Memory B cell (primary cell): ENCODE results near the gene TM7SF2.
A peak's percentile ranks its signal among the peaks of the same experiment; 100 is the strongest.
"Not testable (repeated sequence)": the region's sequence is repeated elsewhere in the genome, so short reads cannot be mapped to it uniquely, and the experiment has no call there.

ENCODE experiments used
- ATAC-seq: fragments of 150-1000 bp; cut with Tn5 transposase; 2 replicates; pipeline ENCODE4 v1.10.0; 2021; ENCODE audit warnings: low read depth, mild to moderate bottlenecking, moderate library complexity
- DNase-seq, 2 donors: peaks; one replicate each; pipeline ENCODE4 v3.0.0; 2022; ENCODE audit warnings: low spot score in 2 of 2
- H3K27ac Mint-ChIP-seq: one replicate; pipeline ENCODE4 v1.8.0; 2022; ENCODE audit warnings: mild to moderate bottlenecking, moderate library complexity, mixed read lengths
- H3K27me3 Mint-ChIP-seq: one replicate; pipeline ENCODE4 v1.8.0; 2022; ENCODE audit warnings: mixed read lengths
- H3K36me3 Mint-ChIP-seq: one replicate; pipeline ENCODE4 v1.8.0; 2022; ENCODE audit warnings: mild to moderate bottlenecking, mixed read lengths
- H3K4me1 Mint-ChIP-seq: one replicate; pipeline ENCODE4 v1.8.0; 2022; ENCODE audit warnings: mixed read lengths
- H3K4me3 Mint-ChIP-seq: one replicate; pipeline ENCODE4 v1.8.0; 2022; ENCODE audit warnings: mild to moderate bottlenecking, moderate library complexity, mixed read lengths
- H3K9me3 Mint-ChIP-seq: one replicate; pipeline ENCODE4 v1.8.0; 2022; ENCODE audit warnings: mixed read lengths

Gene TM7SF2

DNA sequence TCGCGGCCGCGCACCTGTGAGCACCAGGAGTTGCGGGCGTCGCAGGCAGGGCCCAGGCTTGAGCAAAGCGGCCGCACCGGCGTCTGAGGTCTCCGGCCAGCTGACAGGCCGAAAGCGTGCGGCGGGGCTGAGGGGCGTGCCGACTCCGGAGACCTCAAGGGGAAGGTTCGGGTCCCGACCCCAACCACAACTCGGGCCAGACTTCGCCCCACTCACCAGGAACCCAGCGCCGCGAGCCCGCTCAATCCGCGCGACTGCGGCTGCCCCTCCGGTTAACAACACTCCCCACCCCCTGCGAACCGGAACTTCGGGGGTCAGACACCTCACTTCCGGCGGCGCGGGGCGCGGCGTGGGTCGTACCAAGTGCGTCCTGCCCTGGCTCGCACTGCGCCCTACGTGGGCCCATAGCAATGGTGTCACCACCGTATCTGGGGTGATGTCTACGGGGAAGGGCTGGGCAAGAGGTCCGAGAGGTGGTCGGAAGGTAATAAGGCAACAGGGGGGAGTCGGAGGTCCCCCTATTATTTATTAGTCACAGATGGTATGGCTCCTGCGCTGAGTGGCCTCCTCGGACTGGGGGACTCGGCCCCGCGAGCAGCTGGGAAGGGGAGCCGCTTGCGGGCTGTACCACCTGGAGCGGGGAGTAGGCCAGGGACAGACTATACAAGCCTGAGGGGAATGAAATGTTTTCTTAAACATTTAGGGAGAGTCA lies 22.7 kb downstream of the TM7SF2 start, which contains the start of gene SYVN1:
Gene SYVN1 (minus strand): TSS at position 280 of the 712 bp plus-strand sequence. CDS start 918 bp downstream, outside the sequence.
- DNase-seq, result peak; percentile 90 to 95
- Mint-ChIP-seq H3K4me3 (peak within 1 kb of the TSS; percentile 100), H3K4me1 (peaks cover 51% of the 10 kb centered on the region), H3K27ac (peak within 1 kb of the TSS; percentile 100), H3K36me3 (peaks cover 23% of the 10 kb centered on the region), H3K27me3 (no peaks in the 10 kb centered on the region), H3K9me3 (no peaks in the 10 kb centered on the region)
- ATAC-seq, result peak; percentile 67

- Mint-ChIP-seq H3K27ac (peak overlapping the region; percentile 100), H3K36me3 (peaks cover 22% of the 10 kb centered on the region), H3K27me3 (no peaks in the 10 kb centered on the region), H3K4me1 (peaks cover 45% of the 10 kb centered on the region), H3K4me3 (peak overlapping the region; percentile 100), H3K9me3 (no peaks in the 10 kb centered on the region)
- ATAC-seq (peak; percentile 73), DNase-seq (peak in 1 of 2 donors; percentile 77)
These were observed 23.4 kb downstream of the TM7SF2 start for GRCh38 chr11:65134952-65135632.

GRCh38 chr11:65135633-65136145 lies 24.0 kb downstream of the TM7SF2 start:
- Mint-ChIP-seq H3K27ac (peak overlapping the region; percentile 100), H3K4me1 (peaks cover 41% of the 10 kb centered on the region)
- no peak for ATAC-seq

DNA sequence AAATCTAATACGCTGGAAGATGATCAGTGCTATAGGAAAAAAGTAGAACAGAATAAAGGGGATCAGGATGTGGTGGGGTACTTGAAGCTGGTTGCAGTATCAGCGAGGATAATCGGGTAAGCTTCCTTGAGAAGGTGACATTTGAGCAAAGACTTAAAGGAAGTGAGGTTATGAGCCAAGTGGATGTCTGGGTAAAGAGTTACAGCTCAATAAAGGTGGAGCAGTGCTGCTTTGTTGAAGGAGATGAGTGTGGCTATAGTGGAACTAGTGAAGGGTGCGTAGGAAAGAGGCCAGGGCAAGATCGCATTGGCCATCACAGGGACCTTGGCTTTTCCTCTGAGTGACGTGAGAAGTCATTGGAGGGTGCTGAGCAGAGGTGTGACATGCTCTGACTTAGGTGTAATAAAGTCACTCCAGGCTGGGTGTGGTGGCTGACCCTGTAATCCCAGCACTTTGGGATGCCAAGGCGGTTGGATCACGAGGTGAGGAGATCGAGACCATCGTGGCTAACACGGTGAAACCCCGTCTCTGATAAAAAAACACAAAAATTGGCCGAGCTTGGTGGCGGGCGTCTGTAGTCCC lies 24.9 kb downstream of the TM7SF2 start:
- H3K27me3 Mint-ChIP-seq, result no peaks in the 10 kb centered on the region
- H3K27ac Mint-ChIP-seq, result no peak overlapping the region
- no peak for ATAC-seq
- peaks cover 13% of the 10 kb centered on the region for H3K36me3 Mint-ChIP-seq
- no peaks in the 10 kb centered on the region for H3K9me3 Mint-ChIP-seq
- peaks cover 31% of the 10 kb centered on the region for H3K4me1 Mint-ChIP-seq
- no peak for DNase-seq
- no peak overlapping the region for H3K4me3 Mint-ChIP-seq

More at GRCh38 chr11:65135633-65136145, 24.0 kb downstream of the TM7SF2 start:
- Mint-ChIP-seq H3K27me3 (no peaks in the 10 kb centered on the region), H3K9me3 (no peaks in the 10 kb centered on the region), H3K4me3 (peak overlapping the region; percentile 100), H3K36me3 (peaks cover 18% of the 10 kb centered on the region)
- no peak for DNase-seq

DNA sequence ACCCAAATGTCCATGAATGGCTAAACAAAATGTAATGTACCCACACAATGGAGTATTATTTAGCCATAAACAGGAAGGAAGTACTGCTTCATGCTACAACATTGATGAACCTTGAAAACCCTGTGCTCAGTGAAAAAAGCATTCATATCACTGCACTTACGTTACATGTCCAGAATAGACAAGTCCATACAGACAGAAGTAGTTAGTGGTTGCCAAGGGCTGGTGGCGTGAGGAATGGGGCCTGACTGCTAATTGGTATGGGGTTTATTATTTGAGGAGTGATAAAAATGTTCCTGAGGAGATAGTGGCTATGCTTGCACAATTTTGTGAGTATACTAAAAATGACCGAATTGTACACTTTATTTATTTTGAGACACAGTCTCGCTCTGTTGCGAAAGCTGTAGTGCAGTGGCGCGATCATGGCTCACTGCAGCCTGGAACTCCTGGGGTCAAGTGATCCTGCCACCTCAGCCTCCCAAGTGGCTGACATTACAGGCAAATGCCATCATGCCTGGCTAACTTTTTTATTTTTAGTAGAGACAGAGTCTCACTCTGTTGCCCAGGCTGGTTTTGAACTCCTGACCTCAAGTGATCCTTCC lies 30.3 kb downstream of the TM7SF2 start:
- Mint-ChIP-seq H3K4me1 (peaks cover 17% of the 10 kb centered on the region), H3K27me3 (peaks cover 2% of the 10 kb centered on the region)
- ATAC-seq, result no peak

DNA sequence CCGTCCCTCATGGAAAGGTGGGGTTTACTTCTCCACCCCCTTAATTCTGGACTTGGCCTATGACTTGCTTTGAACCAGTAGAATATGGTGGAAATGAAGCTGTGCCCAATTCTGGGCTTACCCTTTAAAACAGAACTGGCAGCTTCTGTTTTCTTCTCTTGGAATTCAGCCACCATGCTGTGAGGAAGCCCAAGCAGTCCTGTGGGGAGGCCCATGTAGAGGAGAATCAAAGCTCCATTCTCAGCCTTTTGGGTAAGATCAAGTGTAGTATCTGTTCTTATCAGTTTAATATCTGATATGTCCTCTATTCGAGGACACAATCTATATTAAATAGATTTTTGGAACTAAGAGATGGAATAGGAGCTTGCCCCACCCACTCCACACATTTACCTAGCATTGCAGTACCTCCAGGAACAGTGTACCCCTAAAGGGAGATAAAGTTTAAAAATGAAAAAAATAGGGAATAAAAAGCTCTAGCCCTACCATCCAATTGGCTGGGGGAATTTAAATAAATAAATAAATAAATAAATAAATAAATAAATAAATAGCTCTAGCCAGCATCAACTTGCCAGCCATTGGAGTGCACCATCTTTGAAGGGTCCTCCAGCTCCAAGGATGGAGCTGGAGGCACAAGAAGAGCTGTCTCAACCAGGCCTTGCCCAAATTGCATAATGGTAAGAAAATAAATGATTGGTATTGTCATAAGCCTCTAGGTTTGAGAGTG lies 35.8 kb downstream of the TM7SF2 start:
- no peaks in the 10 kb centered on the region for H3K27me3 Mint-ChIP-seq
- no peak overlapping the region for H3K27ac Mint-ChIP-seq
- H3K36me3 Mint-ChIP-seq, result no peaks in the 10 kb centered on the region
- H3K4me1 Mint-ChIP-seq, result peaks cover 22% of the 10 kb centered on the region
- no peak overlapping the region for H3K4me3 Mint-ChIP-seq
- DNase-seq (no peak), ATAC-seq (no peak)
- H3K9me3 Mint-ChIP-seq, result no peaks in the 10 kb centered on the region

More for the DNA sequence above, 30.3 kb downstream of the TM7SF2 start:
- Mint-ChIP-seq H3K36me3 (no peaks in the 10 kb centered on the region), H3K27ac (no peak overlapping the region), H3K4me3 (no peak overlapping the region), H3K9me3 (no peaks in the 10 kb centered on the region)
- DNase-seq, result no peak

DNA sequence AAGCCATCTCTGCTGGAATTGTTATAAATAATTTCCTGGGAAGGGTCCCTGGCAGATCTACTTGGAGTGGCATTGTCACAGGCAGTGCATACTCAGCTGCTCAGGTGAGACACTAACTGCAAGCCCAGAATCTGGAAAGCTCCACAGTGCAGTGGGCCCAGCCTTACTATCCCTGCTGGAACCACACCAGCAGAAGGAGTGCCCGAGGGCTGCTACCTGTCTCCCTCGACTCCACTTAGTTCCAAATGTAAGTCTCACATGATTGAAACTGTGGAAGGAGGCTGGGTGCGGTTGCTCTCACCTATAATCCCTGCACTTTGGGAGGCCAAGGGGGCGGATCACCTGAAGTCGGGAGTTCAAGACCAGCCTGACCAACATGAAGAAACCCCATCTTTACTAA lies 37.0 kb downstream of the TM7SF2 start:
- no peak for DNase-seq
- Mint-ChIP-seq H3K4me3 (no peak overlapping the region), H3K4me1 (peaks cover 22% of the 10 kb centered on the region), H3K27ac (no peak overlapping the region), H3K9me3 (no peaks in the 10 kb centered on the region), H3K27me3 (no peaks in the 10 kb centered on the region), H3K36me3 (no peaks in the 10 kb centered on the region)
- ATAC-seq, result no peak

GRCh38 chr11:65150131-65150508 lies 38.4 kb downstream of the TM7SF2 start:
- ATAC-seq, DNase-seq, H3K36me3 Mint-ChIP-seq, H3K27me3 Mint-ChIP-seq, H3K27ac Mint-ChIP-seq, H3K4me3 Mint-ChIP-seq, H3K9me3 Mint-ChIP-seq: not testable (repeated sequence)
- peaks cover 22% of the 10 kb centered on the region for H3K4me1 Mint-ChIP-seq

DNA sequence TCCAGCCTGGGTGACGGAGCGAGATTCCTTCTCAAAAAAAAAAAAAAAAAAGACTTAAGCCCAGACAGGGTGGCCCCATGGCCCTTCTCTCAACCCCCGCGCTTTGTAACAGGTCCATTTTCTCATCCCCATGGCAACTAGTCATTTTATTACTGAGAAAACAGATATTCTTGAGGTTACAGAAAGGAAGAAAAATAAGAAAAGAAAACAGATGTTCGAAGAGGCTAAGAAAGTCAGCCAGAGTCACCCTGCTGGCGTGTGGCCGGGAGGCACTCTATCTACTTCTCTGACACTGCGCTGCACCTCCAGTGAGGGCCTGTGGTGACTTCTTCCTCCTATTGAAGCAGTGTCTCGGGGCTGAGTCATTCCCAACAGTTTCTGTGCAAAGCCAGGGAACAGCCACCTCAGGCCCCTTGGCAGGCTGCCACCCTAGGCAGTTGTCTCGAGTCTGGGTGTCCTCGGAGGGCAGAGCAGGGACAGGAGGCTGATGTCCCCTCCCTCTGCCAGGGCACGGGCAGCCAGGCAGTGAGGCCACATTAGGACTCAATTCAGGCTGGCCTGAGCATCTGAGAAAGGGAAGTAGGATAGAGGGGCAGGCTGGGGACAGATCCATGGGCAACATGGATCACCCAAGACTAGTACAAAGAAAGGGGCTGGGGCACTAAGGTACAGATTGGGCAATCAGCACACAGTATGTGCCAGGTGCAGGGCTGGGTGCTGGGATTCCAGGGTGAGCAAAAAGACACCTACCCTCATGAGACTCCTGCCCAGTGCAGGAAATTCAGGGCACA lies 39.0 kb downstream of the TM7SF2 start:
- no peaks in the 10 kb centered on the region for H3K27me3 Mint-ChIP-seq
- H3K27ac Mint-ChIP-seq, result no peak overlapping the region
- H3K9me3 Mint-ChIP-seq, result no peaks in the 10 kb centered on the region
- peaks cover 19% of the 10 kb centered on the region for H3K4me1 Mint-ChIP-seq
- H3K4me3 Mint-ChIP-seq, result no peak overlapping the region
- no peak for ATAC-seq
- no peaks in the 10 kb centered on the region for H3K36me3 Mint-ChIP-seq
- no peak for DNase-seq

GRCh38 chr11:65151331-65151899 lies 39.7 kb downstream of the TM7SF2 start:
- no peak for ATAC-seq
- Mint-ChIP-seq H3K27me3 (no peaks in the 10 kb centered on the region), H3K4me3 (peak overlapping the region; percentile 15), H3K36me3 (no peaks in the 10 kb centered on the region), H3K27ac (no peak overlapping the region), H3K4me1 (peaks cover 13% of the 10 kb centered on the region), H3K9me3 (no peaks in the 10 kb centered on the region)
- no peak for DNase-seq

DNA sequence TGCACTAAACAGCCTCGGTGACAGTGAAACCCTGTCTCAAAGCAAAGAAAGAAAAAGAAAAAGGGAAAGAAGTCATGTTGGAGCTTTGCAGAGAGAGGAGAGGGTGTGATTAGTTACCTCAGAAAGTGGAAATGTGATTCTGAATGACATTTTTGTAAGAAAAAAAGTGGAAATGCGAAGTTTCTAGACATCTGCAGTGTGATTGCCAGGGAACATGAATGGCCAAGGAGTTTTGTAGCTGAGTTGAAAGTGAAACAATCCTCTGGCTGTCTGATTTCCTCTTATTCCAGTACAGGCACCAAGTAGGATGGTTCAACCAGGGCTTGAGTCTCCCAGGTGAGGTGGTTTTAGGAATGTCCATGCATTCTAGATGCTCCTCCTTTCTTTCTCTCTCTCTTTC lies 40.5 kb downstream of the TM7SF2 start:
- Mint-ChIP-seq H3K4me3 (peak overlapping the region; percentile 38), H3K27ac (no peak overlapping the region), H3K4me1 (peaks cover 11% of the 10 kb centered on the region)

GRCh38 chr11:65156256-65156655 lies 44.6 kb downstream of the TM7SF2 start:
- DNase-seq, result no peak
- no peaks in the 10 kb centered on the region for H3K9me3 Mint-ChIP-seq
- no peak overlapping the region for H3K27ac Mint-ChIP-seq
- ATAC-seq, result no peak
- H3K4me1 Mint-ChIP-seq, result peaks cover 12% of the 10 kb centered on the region
- H3K4me3 Mint-ChIP-seq, result no peak overlapping the region
- H3K36me3 Mint-ChIP-seq, result no peaks in the 10 kb centered on the region
- H3K27me3 Mint-ChIP-seq, result no peaks in the 10 kb centered on the region

More for the DNA sequence above, 40.5 kb downstream of the TM7SF2 start:
- no peaks in the 10 kb centered on the region for H3K27me3 Mint-ChIP-seq
- ATAC-seq (peak; percentile 56), DNase-seq (no peak)
- H3K36me3 Mint-ChIP-seq, result no peaks in the 10 kb centered on the region
- H3K9me3 Mint-ChIP-seq, result no peaks in the 10 kb centered on the region
